HG03460 (cell line): ENCODE data around the gene USP3.

ENCODE experiments used
- ATAC-seq: cut with Tn5 transposase; IDR thresholded peaks from one replicate; pipeline ENCODE4 v1.9.1; 2021; ENCODE audit not compliant: unreplicated experiment

Gene USP3

DNA sequence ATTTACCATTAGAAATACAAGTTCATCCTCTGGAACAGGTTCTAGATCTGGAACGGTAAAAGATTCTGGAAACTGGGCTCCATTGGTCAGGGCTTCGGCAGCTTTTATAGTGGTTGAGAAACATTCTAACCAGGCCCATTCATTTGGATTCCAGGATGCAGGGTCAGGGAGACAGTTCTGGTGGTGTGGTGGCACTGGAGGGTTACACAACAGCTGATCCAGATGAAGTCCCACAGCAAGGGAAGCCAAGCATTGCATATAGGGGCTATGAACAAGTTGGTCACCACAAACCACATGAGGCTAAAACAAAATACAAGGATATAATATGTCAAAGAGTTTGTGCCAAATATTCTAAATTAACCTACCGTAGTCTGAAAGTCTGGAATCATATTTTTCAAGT is 135.8 kb downstream of the USP3 start:
- ATAC-seq, result no peak
